Measurements from ENCODE around the gene STAG1.
"Not testable (repeated sequence)": the region's sequence is repeated elsewhere in the genome, so short reads cannot be mapped to it uniquely, and the experiment has no call there.

STAG1 gene

DNA sequence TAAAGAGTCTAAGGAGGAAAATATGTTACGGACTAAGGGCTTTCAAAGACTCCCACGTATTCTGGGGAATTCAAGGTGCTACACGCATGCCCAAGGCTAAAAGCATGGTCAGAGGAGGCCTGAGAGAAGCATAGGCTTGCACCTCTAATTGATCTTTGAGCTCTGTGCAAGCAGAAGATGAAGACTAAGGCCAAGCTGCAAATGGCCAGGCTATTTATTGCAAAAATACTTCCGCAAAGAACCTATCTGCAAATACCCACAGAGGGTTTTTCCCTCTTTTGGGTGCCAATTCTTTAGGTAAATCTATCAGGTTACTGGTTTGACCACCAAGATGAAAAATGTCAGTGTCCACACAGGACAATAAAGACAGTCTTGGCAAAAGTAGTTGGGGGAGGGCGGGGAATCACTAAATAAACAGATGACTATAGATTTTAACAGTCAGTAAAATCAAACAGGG is 119.5 kb downstream of the STAG1 start:
- H3K9me3 Mint-ChIP-seq = peaks cover 23% of the 10 kb centered on the region
- H3K27me3 Mint-ChIP-seq (ENCODE audit: low read depth) = no peaks in the 10 kb centered on the region
- H3K4me3 Mint-ChIP-seq = no peak overlapping the region
- peaks cover 7% of the 10 kb centered on the region for H3K4me1 Mint-ChIP-seq (ENCODE audit: low read depth)
- peaks cover 26% of the 10 kb centered on the region for H3K36me3 Mint-ChIP-seq (ENCODE audit: low read depth)
- no peak overlapping the region for H3K27ac Mint-ChIP-seq

DNA sequence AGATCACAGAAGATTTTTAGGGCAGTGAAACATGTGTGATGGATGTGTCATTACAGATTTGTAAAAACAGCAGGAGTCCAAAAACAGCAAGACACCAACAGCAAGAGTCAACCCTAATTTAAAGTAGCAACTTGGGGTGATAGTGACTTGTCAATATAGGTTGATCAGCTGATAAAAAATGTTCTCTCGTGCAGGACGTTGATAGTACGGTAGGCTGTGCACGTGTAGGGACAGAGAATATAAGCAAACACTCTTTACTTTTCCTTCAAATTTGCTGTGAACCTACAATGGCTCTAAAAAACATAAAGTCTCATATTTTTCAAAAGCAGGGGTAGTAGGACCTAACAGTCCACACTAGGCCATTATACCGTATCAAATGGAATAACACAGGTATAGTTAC is 120.8 kb downstream of the STAG1 start:
- H3K27me3 Mint-ChIP-seq (ENCODE audit: low read depth) = no peaks in the 10 kb centered on the region
- H3K36me3 Mint-ChIP-seq (ENCODE audit: low read depth) = peaks cover 31% of the 10 kb centered on the region
- H3K27ac Mint-ChIP-seq = no peak overlapping the region
- peaks cover 7% of the 10 kb centered on the region for H3K4me1 Mint-ChIP-seq (ENCODE audit: low read depth)
- peaks cover 24% of the 10 kb centered on the region for H3K9me3 Mint-ChIP-seq
- no peak overlapping the region for H3K4me3 Mint-ChIP-seq

DNA sequence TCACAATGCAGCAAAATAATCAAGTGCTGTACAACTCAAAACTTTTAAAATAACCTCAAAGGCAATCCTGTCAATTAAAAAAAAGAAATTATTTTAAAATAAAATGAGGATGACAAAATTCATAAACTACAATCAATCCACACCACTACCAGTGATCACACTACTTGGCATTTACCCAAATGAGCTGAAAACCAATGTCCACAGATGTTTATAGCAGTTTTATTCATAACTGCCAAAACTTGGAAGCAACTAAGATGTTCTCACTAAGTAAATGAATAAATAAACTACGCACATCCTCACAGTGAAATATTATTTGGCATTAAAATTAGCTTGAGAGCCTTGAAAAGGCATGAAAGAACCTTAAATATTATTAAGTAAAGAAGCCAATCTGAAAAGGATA is 121.3 kb downstream of the STAG1 start:
- Mint-ChIP-seq H3K27me3 (ENCODE audit: low read depth) (no peaks in the 10 kb centered on the region), H3K4me1 (ENCODE audit: low read depth) (peaks cover 7% of the 10 kb centered on the region), H3K27ac (no peak overlapping the region), H3K9me3 (peaks cover 24% of the 10 kb centered on the region), H3K4me3 (no peak overlapping the region), H3K36me3 (ENCODE audit: low read depth) (peaks cover 32% of the 10 kb centered on the region)

DNA sequence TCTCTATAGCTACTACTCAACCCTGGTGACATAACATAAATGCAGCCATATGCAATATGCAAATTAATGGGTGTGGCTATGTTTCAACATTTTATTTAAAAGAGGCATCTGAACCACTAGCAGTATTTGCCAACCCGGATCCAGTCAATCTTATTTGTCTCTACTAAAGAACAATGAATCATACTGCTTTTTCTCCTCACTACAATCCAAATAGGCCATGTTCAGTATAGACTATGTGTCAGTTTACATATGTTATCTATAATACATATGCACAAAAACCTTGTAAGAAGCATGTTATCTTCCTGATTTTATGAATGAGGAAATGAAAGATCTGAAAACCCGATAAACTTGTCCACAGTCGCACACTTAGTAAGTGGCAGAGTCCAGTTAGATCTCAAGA is 125.7 kb downstream of the STAG1 start:
- no peak overlapping the region for H3K27ac Mint-ChIP-seq
- H3K4me3 Mint-ChIP-seq = no peak overlapping the region
- H3K27me3 Mint-ChIP-seq (ENCODE audit: low read depth) = no peaks in the 10 kb centered on the region
- H3K36me3 Mint-ChIP-seq (ENCODE audit: low read depth) = peaks cover 35% of the 10 kb centered on the region
- H3K9me3 Mint-ChIP-seq = peaks cover 22% of the 10 kb centered on the region
- peaks cover 2% of the 10 kb centered on the region for H3K4me1 Mint-ChIP-seq (ENCODE audit: low read depth)

DNA sequence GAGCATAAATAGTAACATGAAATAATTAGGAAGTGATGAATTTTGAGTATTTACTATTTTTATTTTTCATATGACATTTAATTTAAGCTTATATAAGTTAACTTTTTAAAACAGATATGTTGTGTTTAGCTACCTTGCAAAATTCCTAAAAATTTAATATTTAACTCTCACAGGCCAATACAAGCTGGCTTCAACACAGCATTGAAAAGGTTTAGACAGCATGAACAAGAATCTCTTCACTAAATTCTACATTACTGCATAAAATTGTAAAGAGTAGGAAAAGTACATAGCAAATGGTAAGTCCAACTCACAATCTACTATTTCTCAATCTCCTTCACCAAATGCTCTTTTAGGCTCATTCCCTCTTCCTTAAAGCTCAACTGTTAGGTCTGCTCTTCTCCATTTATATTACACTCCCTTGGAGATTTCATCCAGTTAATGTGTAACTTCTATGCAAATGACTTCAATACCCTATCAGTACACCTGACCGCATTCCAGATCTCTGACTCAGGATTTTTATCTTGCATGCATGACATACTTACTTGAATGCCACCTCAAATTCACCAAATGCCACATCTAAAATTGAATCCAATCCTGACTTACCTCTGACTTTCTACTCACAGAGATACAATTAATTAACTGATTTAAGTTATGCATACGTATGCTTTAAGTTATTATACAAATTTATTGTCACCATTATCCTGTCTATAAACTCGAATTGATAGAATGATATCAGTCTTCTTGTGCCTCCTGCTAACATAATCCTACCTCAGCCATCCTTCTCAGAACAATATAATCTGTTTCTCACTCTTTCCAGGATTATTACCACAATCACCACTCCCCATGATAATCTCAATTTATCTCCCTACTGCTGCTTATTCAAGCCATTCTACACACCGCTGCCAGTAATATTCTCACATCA is 127.0 kb downstream of the STAG1 start:
- peaks cover 2% of the 10 kb centered on the region for H3K4me1 Mint-ChIP-seq (ENCODE audit: low read depth)
- H3K9me3 Mint-ChIP-seq = peaks cover 22% of the 10 kb centered on the region
- peaks cover 38% of the 10 kb centered on the region for H3K36me3 Mint-ChIP-seq (ENCODE audit: low read depth)
- no peak overlapping the region for H3K27ac Mint-ChIP-seq
- H3K27me3 Mint-ChIP-seq (ENCODE audit: low read depth) = no peaks in the 10 kb centered on the region
- no peak overlapping the region for H3K4me3 Mint-ChIP-seq

DNA sequence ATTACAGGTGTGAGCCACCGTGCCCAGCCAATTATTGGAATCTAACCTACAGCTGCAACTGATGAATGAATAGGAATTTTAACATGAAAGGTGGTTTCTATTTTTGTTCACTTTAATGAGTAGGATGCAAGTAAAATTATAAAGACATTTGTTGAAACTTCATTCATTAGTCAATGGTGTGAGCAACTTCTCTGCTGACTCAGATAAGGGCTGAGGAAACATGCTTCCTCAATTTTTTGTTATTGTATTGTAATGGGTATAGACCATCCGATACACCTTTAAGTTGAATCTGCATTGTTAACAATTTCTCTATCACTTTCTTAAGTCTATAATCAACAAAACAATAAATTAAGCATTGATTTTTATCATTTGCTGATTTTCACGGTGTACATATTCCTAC is 127.8 kb downstream of the STAG1 start:
- Mint-ChIP-seq H3K27ac (no peak overlapping the region), H3K4me1 (ENCODE audit: low read depth) (peaks cover 2% of the 10 kb centered on the region), H3K27me3 (ENCODE audit: low read depth) (no peaks in the 10 kb centered on the region), H3K36me3 (ENCODE audit: low read depth) (peaks cover 33% of the 10 kb centered on the region), H3K4me3 (no peak overlapping the region), H3K9me3 (peaks cover 19% of the 10 kb centered on the region)

DNA sequence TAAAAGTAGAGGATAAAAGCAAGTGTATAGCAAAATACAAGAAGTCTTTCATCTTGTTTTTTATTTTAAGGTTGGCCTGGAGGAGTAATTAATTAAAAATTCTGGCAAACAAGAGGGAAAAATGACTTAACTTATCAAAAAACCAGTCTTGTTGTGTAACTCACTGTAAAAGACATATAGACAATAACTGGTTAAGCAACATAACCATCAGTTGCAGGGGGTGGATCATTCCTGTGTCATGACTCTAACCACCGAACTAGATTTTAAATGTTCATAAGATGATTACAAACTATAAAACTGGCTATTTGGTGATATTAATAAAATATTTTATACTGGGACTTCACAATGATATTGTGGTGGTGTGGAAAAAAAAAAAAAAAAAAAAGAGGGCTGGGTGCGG is 130.6 kb downstream of the STAG1 start:
- H3K4me1 Mint-ChIP-seq (ENCODE audit: low read depth) = peaks cover 3% of the 10 kb centered on the region
- H3K36me3 Mint-ChIP-seq (ENCODE audit: low read depth) = peaks cover 21% of the 10 kb centered on the region
- H3K4me3 Mint-ChIP-seq = no peak overlapping the region
- no peak overlapping the region for H3K27ac Mint-ChIP-seq
- no peaks in the 10 kb centered on the region for H3K27me3 Mint-ChIP-seq (ENCODE audit: low read depth)
- no peaks in the 10 kb centered on the region for H3K9me3 Mint-ChIP-seq

DNA sequence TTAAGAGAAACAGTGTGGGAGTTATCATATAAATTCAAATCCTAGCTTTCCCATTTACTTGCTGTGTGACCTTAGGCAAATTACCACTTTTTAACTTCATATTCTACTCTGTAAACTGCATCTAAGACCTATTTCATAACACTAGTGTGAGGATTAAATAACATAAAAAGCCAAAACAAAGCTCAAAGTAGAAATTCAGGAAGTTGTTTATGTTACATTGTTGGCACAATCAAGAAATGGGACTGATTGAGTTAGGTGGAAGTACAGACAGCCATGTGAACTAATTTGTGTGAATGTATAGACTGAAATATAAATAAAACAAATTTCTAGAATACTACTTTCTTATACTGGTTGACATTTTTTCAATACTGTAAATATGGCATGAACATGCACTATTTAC is 131.7 kb downstream of the STAG1 start:
- no peak overlapping the region for H3K27ac Mint-ChIP-seq
- no peaks in the 10 kb centered on the region for H3K27me3 Mint-ChIP-seq (ENCODE audit: low read depth)
- H3K9me3 Mint-ChIP-seq = no peaks in the 10 kb centered on the region
- peaks cover 3% of the 10 kb centered on the region for H3K4me1 Mint-ChIP-seq (ENCODE audit: low read depth)
- H3K36me3 Mint-ChIP-seq (ENCODE audit: low read depth) = peaks cover 19% of the 10 kb centered on the region
- no peak overlapping the region for H3K4me3 Mint-ChIP-seq

DNA sequence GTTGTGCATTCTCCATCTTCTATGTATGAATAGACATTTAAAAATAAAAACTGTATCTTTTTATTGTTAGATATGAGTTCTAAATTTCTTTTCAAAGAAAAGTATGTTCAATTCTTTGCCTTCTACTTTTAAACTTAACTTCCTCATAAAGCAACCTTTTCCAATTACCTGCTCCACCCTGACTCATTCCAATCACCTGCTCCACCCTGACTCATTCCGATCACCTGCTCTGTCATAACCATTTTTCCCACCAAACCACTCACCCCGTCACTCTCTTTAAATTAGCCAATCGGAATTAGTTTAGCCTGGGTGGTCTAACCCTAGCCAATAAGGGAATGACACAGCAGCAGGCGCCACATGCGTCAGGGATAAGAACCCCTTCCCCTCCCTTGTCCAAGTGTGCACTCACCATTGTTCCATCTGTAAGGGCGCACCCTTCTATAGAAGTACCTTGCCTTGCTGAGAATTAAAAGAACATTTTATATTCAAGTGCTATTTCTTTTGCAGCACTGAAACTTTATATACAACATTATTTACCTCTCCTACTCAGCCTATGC is 134.1 kb downstream of the STAG1 start:
- peaks cover 17% of the 10 kb centered on the region for H3K36me3 Mint-ChIP-seq (ENCODE audit: low read depth)
- not testable (repeated sequence) for H3K27me3 Mint-ChIP-seq (ENCODE audit: low read depth); H3K4me1 Mint-ChIP-seq (ENCODE audit: low read depth); H3K4me3 Mint-ChIP-seq; H3K27ac Mint-ChIP-seq; H3K9me3 Mint-ChIP-seq

DNA sequence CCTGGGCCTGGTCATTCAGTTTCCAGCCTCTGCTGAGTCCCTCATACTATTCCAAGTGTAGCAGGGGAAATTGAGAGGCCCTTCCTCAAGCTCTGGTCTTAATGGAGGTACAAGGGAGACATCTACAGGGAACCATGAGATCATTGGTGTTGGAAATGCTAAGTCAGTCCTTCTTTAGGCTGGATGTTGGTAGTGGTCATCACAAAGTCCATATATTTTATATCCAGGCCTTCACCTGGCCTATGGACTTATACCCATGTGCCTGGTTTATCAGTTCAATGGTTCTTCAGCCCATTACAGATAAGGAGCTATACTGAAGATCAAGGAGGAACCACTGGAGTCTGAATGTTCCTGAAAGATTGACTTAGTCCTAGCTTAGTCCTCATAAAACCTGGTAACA is 135.0 kb downstream of the STAG1 start:
- H3K9me3 Mint-ChIP-seq = no peaks in the 10 kb centered on the region
- H3K4me3 Mint-ChIP-seq = no peak overlapping the region
- peaks cover 3% of the 10 kb centered on the region for H3K4me1 Mint-ChIP-seq (ENCODE audit: low read depth)
- H3K36me3 Mint-ChIP-seq (ENCODE audit: low read depth) = peaks cover 15% of the 10 kb centered on the region
- no peak overlapping the region for H3K27ac Mint-ChIP-seq
- no peaks in the 10 kb centered on the region for H3K27me3 Mint-ChIP-seq (ENCODE audit: low read depth)

DNA sequence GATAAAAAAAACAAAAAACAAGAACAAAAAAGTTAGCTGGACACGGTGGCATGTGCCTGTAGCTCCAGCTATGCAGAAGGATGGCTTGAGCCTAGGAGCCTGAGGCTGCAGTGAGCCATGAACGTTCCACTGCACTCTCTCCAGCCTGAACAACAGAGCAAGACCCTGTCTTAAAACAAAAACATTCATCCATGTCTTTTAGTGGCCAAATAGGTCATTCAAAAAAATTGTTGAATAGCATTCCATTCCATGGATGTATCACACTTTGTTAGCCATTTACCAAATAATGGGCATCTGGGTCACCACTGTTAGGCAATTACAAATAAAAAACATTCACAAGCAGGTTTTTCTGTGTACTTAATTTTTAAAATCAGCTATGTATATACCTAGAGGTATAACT is 139.7 kb downstream of the STAG1 start:
- no peak overlapping the region for H3K27ac Mint-ChIP-seq
- H3K4me3 Mint-ChIP-seq = no peak overlapping the region
- no peaks in the 10 kb centered on the region for H3K9me3 Mint-ChIP-seq
- H3K4me1 Mint-ChIP-seq (ENCODE audit: low read depth) = peaks cover 5% of the 10 kb centered on the region
- no peaks in the 10 kb centered on the region for H3K27me3 Mint-ChIP-seq (ENCODE audit: low read depth)
- H3K36me3 Mint-ChIP-seq (ENCODE audit: low read depth) = peaks cover 10% of the 10 kb centered on the region

DNA sequence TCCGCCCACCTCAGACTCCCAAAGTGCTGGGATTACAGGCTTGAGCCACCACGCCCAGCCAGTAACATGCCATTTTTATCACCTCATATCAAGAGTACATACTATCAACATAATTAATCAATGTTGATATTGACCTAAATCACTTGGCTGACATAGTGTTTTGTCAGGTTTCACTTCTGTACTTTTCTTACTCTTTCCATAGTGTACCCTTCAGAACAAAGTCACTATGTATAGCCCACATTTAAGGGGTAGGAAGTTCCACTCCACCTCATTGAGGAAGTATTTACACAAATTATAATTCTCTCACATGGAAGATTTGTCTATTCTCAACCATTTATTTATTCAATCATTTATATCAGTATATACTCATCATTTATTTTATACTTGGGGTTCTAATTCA is 145.2 kb downstream of the STAG1 start:
- no peaks in the 10 kb centered on the region for H3K9me3 Mint-ChIP-seq
- no peak overlapping the region for H3K4me3 Mint-ChIP-seq
- no peak overlapping the region for H3K27ac Mint-ChIP-seq
- no peaks in the 10 kb centered on the region for H3K27me3 Mint-ChIP-seq (ENCODE audit: low read depth)
- H3K4me1 Mint-ChIP-seq (ENCODE audit: low read depth) = peaks cover 10% of the 10 kb centered on the region
- H3K36me3 Mint-ChIP-seq (ENCODE audit: low read depth) = peaks cover 18% of the 10 kb centered on the region

DNA sequence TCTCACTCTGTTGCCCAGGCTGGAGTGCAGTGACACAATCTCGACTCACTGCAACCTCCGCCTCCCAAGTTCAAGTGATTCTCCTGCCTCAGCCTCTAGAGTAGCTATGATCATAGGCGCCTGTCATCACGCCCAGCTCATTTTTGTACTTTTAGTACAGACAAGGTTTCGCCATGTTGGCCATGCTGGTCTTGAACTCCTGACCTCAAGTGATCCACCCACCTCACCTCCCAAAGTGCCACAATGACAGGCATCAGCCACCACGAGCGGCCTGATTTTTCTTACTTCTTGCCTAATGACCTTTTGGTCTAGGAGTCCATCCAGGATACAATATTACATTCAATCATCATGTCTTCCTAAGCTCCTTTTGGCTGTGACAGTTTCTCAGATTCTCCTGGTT is 146.0 kb downstream of the STAG1 start:
- H3K36me3 Mint-ChIP-seq (ENCODE audit: low read depth) = peaks cover 20% of the 10 kb centered on the region
- not testable (repeated sequence) for H3K27ac Mint-ChIP-seq; H3K4me3 Mint-ChIP-seq; H3K27me3 Mint-ChIP-seq (ENCODE audit: low read depth); H3K9me3 Mint-ChIP-seq; H3K4me1 Mint-ChIP-seq (ENCODE audit: low read depth)

DNA sequence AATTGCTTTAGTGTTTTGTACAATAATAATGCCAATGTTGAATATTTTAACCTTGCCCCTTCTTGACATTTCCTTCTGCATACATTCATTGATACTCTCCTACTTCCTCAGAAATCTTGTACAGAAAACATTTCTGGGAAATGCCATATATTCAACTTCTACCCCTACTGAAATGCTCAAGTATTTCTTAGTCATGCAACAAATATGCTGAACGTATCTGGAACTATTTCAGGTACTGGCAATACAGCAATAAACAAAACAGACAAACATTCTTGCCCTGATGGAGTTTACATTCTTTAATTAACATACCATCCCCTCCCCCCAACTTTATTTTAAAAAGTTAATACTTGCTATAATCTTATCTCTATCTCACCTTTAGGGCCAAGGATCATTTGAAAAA is 147.2 kb downstream of the STAG1 start:
- no peaks in the 10 kb centered on the region for H3K27me3 Mint-ChIP-seq (ENCODE audit: low read depth)
- no peak overlapping the region for H3K4me3 Mint-ChIP-seq
- H3K4me1 Mint-ChIP-seq (ENCODE audit: low read depth) = peaks cover 9% of the 10 kb centered on the region
- no peaks in the 10 kb centered on the region for H3K9me3 Mint-ChIP-seq
- H3K36me3 Mint-ChIP-seq (ENCODE audit: low read depth) = peaks cover 22% of the 10 kb centered on the region
- H3K27ac Mint-ChIP-seq = no peak overlapping the region

DNA sequence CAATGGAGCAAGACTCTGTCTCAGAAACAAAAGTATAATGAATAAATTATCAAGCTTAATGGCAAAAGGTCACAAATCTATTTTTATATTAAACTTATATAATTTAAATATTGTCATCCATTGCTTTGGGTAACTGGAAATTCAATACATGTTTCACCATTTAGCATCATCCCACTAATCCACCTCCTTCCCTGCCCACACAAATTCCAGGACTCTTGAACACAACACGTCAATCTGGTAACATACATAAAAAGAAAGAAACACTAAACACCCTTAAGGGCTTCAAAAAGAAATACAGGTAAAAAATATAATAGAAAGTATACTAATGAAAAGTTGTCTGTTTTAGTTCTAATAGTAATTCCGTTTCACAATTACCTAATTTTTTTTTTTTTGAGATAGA is 149.4 kb downstream of the STAG1 start:
- Mint-ChIP-seq H3K4me1 (ENCODE audit: low read depth) (peaks cover 9% of the 10 kb centered on the region), H3K9me3 (no peaks in the 10 kb centered on the region), H3K27ac (no peak overlapping the region), H3K4me3 (no peak overlapping the region), H3K27me3 (ENCODE audit: low read depth) (no peaks in the 10 kb centered on the region), H3K36me3 (ENCODE audit: low read depth) (peaks cover 17% of the 10 kb centered on the region)
